HCT116 (cell line): ENCODE measurements around the gene RYR2. TPM values are rescaled to one million over a fixed set of nuclear protein-coding genes. Genes with fewer than 3 reads are reported as not detected.

Experiments used
- ATAC-seq: fragments of 200-7000 bp; cut with Tn5 transposase; 2 replicates; pipeline ENCODE4 v1.9.1; 2020; ENCODE audit warnings: mild to moderate bottlenecking, moderate library complexity
- BruUV-seq: library from RNA; stranded (reverse); fragments of 400-500 nt; replicated peaks from 2 replicates; lab custom pipeline; 2021; lab: Mats Ljungman, UMichigan
- CTCF ChIA-PET: fragments of 300-600 bp; sonication (Branson Sonifier 250); formaldehyde crosslinking; loops from one replicate; lab custom pipeline; 2021; ENCODE audit warnings: antibody characterized with exemption; lab: Charles Lee
- POLR2A ChIA-PET: fragments of 300-600, 350-600 bp; sonication (Branson Sonifier 250); formaldehyde crosslinking; loops from one replicate; lab custom pipeline; 2021; ENCODE audit warnings: antibody characterized with exemption; lab: Charles Lee
- RAD21 ChIA-PET, 2 experiments: fragments of 300-600 bp; sonication (Branson Sonifier 250); formaldehyde crosslinking; loops; one replicate each; lab custom pipeline; 2023; ENCODE audit warnings: low total read pairs in 2 of 2; ENCODE audit not compliant: uncharacterized antibody in 2 of 2, unreplicated experiment in 2 of 2, low non-redundant PET in 1 of 2; lab: Charles Lee
- DNase-seq: peaks from one replicate; pipeline ENCODE4 v3.0.0-alpha.2; 2010; ENCODE audit warnings: low read depth, low spot score
- H2AFZ ChIP-seq: fragments of 200-600 bp; shearing (Covaris generic), sonication (generic); 2 replicates; pipeline ENCODE4 v1.6.1; 2017; ENCODE audit warnings: low read depth, mixed run types, mixed read lengths, antibody characterized with exemption, low read length; ENCODE audit not compliant: poor library complexity, severe bottlenecking
- H3K27ac ChIP-seq: 2 replicates; pipeline ENCODE4 v1.5.1; 2012; ENCODE audit warnings: low read depth, low read length
- H3K27me3 ChIP-seq: fragments of 200-600 bp; sonication (generic); 2 replicates; pipeline ENCODE4 v1.6.1; 2016; ENCODE audit warnings: mixed run types, low read length, mixed read lengths; ENCODE audit not compliant: insufficient read depth
- H3K36me3 ChIP-seq, 2 experiments: fragments of 200-500 bp in 1 of 2; fragments of 200-600 bp in 1 of 2; sonication (Bioruptor generic) in 1 of 2; sonication (generic) in 1 of 2; 2 replicates each; pipeline versions ENCODE4 v1.5.1 to v1.6.1; 2014 to 2016; ENCODE audit warnings: low read length in 2 of 2, inconsistent platforms in 1 of 2, mixed read lengths in 1 of 2, mixed run types in 1 of 2; ENCODE audit not compliant: insufficient read depth in 2 of 2, control insufficient read depth in 1 of 2
- H3K4me1 ChIP-seq, 2 experiments: fragments of 200-600 bp in 1 of 2; sonication (generic) in 1 of 2; 2 replicates each; pipeline versions ENCODE4 v1.5.1 to v1.6.1; 2012 to 2017; ENCODE audit warnings: low read length in 2 of 2, inconsistent platforms in 1 of 2, mild to moderate bottlenecking in 1 of 2, mixed read lengths in 1 of 2, mixed run types in 1 of 2, moderate library complexity in 1 of 2; ENCODE audit not compliant: insufficient read depth in 2 of 2, control insufficient read depth in 1 of 2
- H3K4me2 ChIP-seq: fragments of 200-600 bp; sonication (generic); 2 replicates; pipeline ENCODE4 v1.6.1; 2017; ENCODE audit warnings: mixed run types, low read length, mixed read lengths
- H3K4me3 ChIP-seq, 2 experiments: fragments of 200-600 bp in 1 of 2; sonication (generic) in 1 of 2; replicated peaks in 1 of 2; 2 replicates each; pipeline ENCODE4 v1.5.1; 2011 to 2016; ENCODE audit warnings: low read length in 2 of 2, control low read depth in 1 of 2, low read depth in 1 of 2, mild to moderate bottlenecking in 1 of 2, mixed read lengths in 1 of 2, mixed run types in 1 of 2
- H3K79me2 ChIP-seq: fragments of 200-600 bp; sonication (generic); 2 replicates; pipeline ENCODE4 v1.6.1; 2017; ENCODE audit warnings: mild to moderate bottlenecking, mixed run types, low read length, moderate library complexity, mixed read lengths; ENCODE audit not compliant: insufficient read depth
- H3K9ac ChIP-seq: fragments of 200-600 bp; sonication (generic); 2 replicates; pipeline ENCODE4 v1.6.1; 2016; ENCODE audit warnings: low read length, mixed read lengths
- H3K9me2 ChIP-seq: fragments of 200-600 bp; sonication (generic), shearing (Covaris generic); 2 replicates; pipeline ENCODE4 v1.6.1; 2017; ENCODE audit warnings: mixed run types, mild to moderate bottlenecking, moderate library complexity; ENCODE audit not compliant: insufficient read depth
- H3K9me3 ChIP-seq, 2 experiments: fragments of 200-500 bp in 1 of 2; fragments of 200-600 bp in 1 of 2; sonication (Bioruptor generic) in 1 of 2; sonication (generic) in 1 of 2; 2 replicates each; pipeline ENCODE4 v1.6.1; 2014 to 2017; ENCODE audit warnings: low read length in 2 of 2, mixed read lengths in 2 of 2, inconsistent platforms in 1 of 2, low read depth in 1 of 2, mild to moderate bottlenecking in 1 of 2, mixed run types in 1 of 2, moderate library complexity in 1 of 2; ENCODE audit not compliant: control insufficient read depth in 1 of 2, insufficient read depth in 1 of 2
- H4K20me1 ChIP-seq: fragments of 200-600 bp; sonication (generic), shearing (Covaris generic); 2 replicates; pipeline ENCODE4 v1.6.1; 2017; ENCODE audit warnings: mixed run types, mild to moderate bottlenecking, moderate library complexity; ENCODE audit not compliant: insufficient read depth
- EGR1 ChIP-seq: IDR thresholded peaks from 2 replicates; pipeline ENCODE4 v1.6.1; 2012; ENCODE audit warnings: low read depth
- ELF1 ChIP-seq: IDR thresholded peaks from 2 replicates; pipeline ENCODE4 v1.6.1; 2012; ENCODE audit warnings: low read depth, borderline replicate concordance
- EZH2 ChIP-seq: fragments of 200-600 bp; sonication (generic); IDR thresholded peaks from 2 replicates; pipeline ENCODE4 v1.6.1; 2017; ENCODE audit warnings: antibody characterized with exemption, mixed run types
- EZH2phosphoT487 ChIP-seq: fragments of 200-600 bp; IDR thresholded peaks from 2 replicates; pipeline ENCODE4 v1.6.1; 2018; ENCODE audit warnings: antibody characterized with exemption, borderline replicate concordance
- FOSL1 ChIP-seq: IDR thresholded peaks from 2 replicates; pipeline ENCODE4 v1.6.1; 2012; ENCODE audit warnings: low read depth
- JUND ChIP-seq: IDR thresholded peaks from 2 replicates; pipeline ENCODE4 v1.6.1; 2012
- MAX ChIP-seq: IDR thresholded peaks from 2 replicates; pipeline ENCODE4 v1.6.1; 2012
- POLR2A ChIP-seq: IDR thresholded peaks from 2 replicates; pipeline ENCODE4 v1.7.0; 2011; ENCODE audit warnings: borderline replicate concordance; ENCODE audit not compliant: insufficient read depth, insufficient read length; ENCODE audit errors: extremely low read depth
- POLR2AphosphoS5 ChIP-seq: IDR thresholded peaks from 2 replicates; pipeline ENCODE4 v1.6.1; 2011; ENCODE audit warnings: mild to moderate bottlenecking, low read depth, low read length, moderate library complexity
- RAD21 ChIP-seq: IDR thresholded peaks from 2 replicates; pipeline ENCODE4 v1.6.1; 2012; ENCODE audit warnings: low read depth, mild to moderate bottlenecking
- REST ChIP-seq: IDR thresholded peaks from 2 replicates; pipeline ENCODE4 v1.6.1; 2012; ENCODE audit warnings: low read depth
- SP1 ChIP-seq: IDR thresholded peaks from 2 replicates; pipeline ENCODE4 v1.6.1; 2012; ENCODE audit warnings: low read depth
- SRF ChIP-seq: IDR thresholded peaks from 2 replicates; pipeline ENCODE4 v1.6.1; 2012; ENCODE audit warnings: low read depth
- TCF7L2 ChIP-seq: IDR thresholded peaks from 2 replicates; pipeline ENCODE4 v1.7.0; 2011; ENCODE audit warnings: borderline replicate concordance, inconsistent platforms; ENCODE audit not compliant: insufficient read depth, insufficient read length; ENCODE audit errors: extremely low read depth
- YY1 ChIP-seq: IDR thresholded peaks from 2 replicates; pipeline ENCODE4 v1.6.1; 2011; ENCODE audit warnings: low read length, low read depth, moderate library complexity, mild to moderate bottlenecking; ENCODE audit not compliant: insufficient replicate concordance; ENCODE audit errors: extremely low read depth
- ZBTB33 ChIP-seq: IDR thresholded peaks from 2 replicates; pipeline ENCODE4 v1.6.1; 2011; ENCODE audit warnings: mild to moderate bottlenecking, low read length, moderate library complexity; ENCODE audit not compliant: insufficient replicate concordance; ENCODE audit errors: extremely low read depth
- ZFX ChIP-seq: fragments of 450-650 bp; IDR thresholded peaks from 2 replicates; pipeline ENCODE4 v1.6.1; 2017
- ZNF274 ChIP-seq: fragments of 200-500 bp; sonication (Bioruptor generic); IDR thresholded peaks from 2 replicates; pipeline ENCODE4 v1.6.1; 2014; ENCODE audit warnings: mild to moderate bottlenecking, low read depth, low read length, inconsistent platforms
- intact Hi-C: fragments of 100-400 bp; cut with micrococcal nuclease; formaldehyde crosslinking; loops from 2 replicates; pipeline ENCODE4 v1.10.0; 2022
- total RNA-seq: library from RNA; stranded (reverse); gene quantifications from one replicate; pipeline ENCODE4 v1.2.1, GENCODE V29; 2021; ENCODE audit not compliant: unreplicated experiment

The RYR2 gene
- total RNA-seq, 1 experiment from 2014 or later = 0.02 TPM

GRCh38 chr1:237411621-237412020 lies 369.6 kb downstream of the RYR2 start:
- ATAC-seq (no peak), DNase-seq (no peak)
- Histone ChIP-seq H3K4me1 (no peaks in the 10 kb centered on the region), H3K4me3 (no peak overlapping the region), H3K27me3 (no peaks in the 10 kb centered on the region), H3K9ac (no peak overlapping the region), H3K9me3 (0 out of 4 replicates have a peak, but pooled peaks cover 0 to 3% of the 10 kb centered on the region in 2 experiments), H3K27ac (no peak overlapping the region), H3K4me2 (no peak overlapping the region), H3K9me2 (no peaks in the 10 kb centered on the region), H3K36me3 (no peaks in the 10 kb centered on the region), H3K79me2 (no peaks in the 10 kb centered on the region), H4K20me1 (no peaks in the 10 kb centered on the region; the same call in 1 of the 2 replicates), H2AFZ (no peak overlapping the region)
- no TSS peak for BruUV-seq
- intact Hi-C loops = no loop called here
- RAD21 ChIA-PET = no interaction called here
- CTCF ChIA-PET = no interaction called here
- POLR2A ChIA-PET = no interaction called here
- TF ChIP-seq ZNF274 (no peak), ZFX (no peak), ELF1 (no peak), EGR1 (no peak), FOSL1 (no peak), TCF7L2 (no peak), REST (no peak), EZH2phosphoT487 (no peak), ZBTB33 (no peak), EZH2 (no peak), POLR2AphosphoS5 (no peak), RAD21 (no peak), SRF (no peak), POLR2A (no peak), YY1 (no peak), MAX (no peak), SP1 (no peak), JUND (no peak)
